H9 (cell line): ENCODE results near the gene NUDT3. TPM values are rescaled to one million over a fixed set of nuclear protein-coding genes. Genes with fewer than 3 reads are reported as not detected.

ENCODE experiments used
- DNase-seq: peaks from one replicate; pipeline ENCODE4 v3.0.0-alpha.2; 2017
- H2AFZ ChIP-seq: one replicate; pipeline ENCODE4 v1.6.1; 2013; ENCODE audit warnings: mild to moderate bottlenecking, low read length, control low read depth, moderate library complexity
- H2AK5ac ChIP-seq: 2 replicates; pipeline ENCODE4 v1.6.1; 2013; ENCODE audit warnings: low read length, control low read depth, mixed read lengths; ENCODE audit not compliant: insufficient read length
- H2BK120ac ChIP-seq: one replicate; pipeline ENCODE4 v1.6.1; 2013; ENCODE audit warnings: low read depth, mild to moderate bottlenecking, low read length, control low read depth, inconsistent platforms; ENCODE audit not compliant: poor library complexity, severe bottlenecking
- H2BK12ac ChIP-seq: 2 replicates; pipeline ENCODE4 v1.6.1; 2013; ENCODE audit warnings: low read length, control low read depth, mixed read lengths, low read depth; ENCODE audit not compliant: insufficient read length
- H2BK15ac ChIP-seq: 2 replicates; pipeline ENCODE4 v1.6.1; 2013; ENCODE audit warnings: low read depth, low read length, control low read depth
- H2BK20ac ChIP-seq: one replicate; pipeline ENCODE4 v1.6.1; 2013; ENCODE audit warnings: low read depth, mild to moderate bottlenecking, low read length, control low read depth, inconsistent platforms; ENCODE audit not compliant: poor library complexity, severe bottlenecking
- H2BK5ac ChIP-seq: 2 replicates; pipeline ENCODE4 v1.6.1; 2013; ENCODE audit warnings: low read length, control low read depth, mixed read lengths; ENCODE audit not compliant: insufficient read length
- H3K14ac ChIP-seq: 2 replicates; pipeline ENCODE4 v1.6.1; 2013; ENCODE audit warnings: low read length, control low read depth; ENCODE audit not compliant: insufficient read depth
- H3K18ac ChIP-seq: 2 replicates; pipeline ENCODE4 v1.6.1; 2013; ENCODE audit warnings: low read depth, mild to moderate bottlenecking, mixed read lengths, low read length, control low read depth; ENCODE audit not compliant: insufficient read length
- H3K23ac ChIP-seq: 2 replicates; pipeline ENCODE4 v1.6.1; 2013; ENCODE audit warnings: low read length, control low read depth, mixed read lengths, low read depth; ENCODE audit not compliant: insufficient read length
- H3K23me2 ChIP-seq: 2 replicates; pipeline ENCODE4 v1.6.1; 2013; ENCODE audit warnings: low read depth, mild to moderate bottlenecking, mixed read lengths, low read length, control low read depth; ENCODE audit not compliant: insufficient read length, poor library complexity, severe bottlenecking
- H3K27ac ChIP-seq: 2 replicates; pipeline ENCODE4 v1.5.1; 2013; ENCODE audit warnings: low read length, control low read depth, mixed read lengths, low read depth; ENCODE audit not compliant: insufficient read length
- H3K27me3 ChIP-seq: 2 replicates; pipeline ENCODE4 v1.6.1; 2013; ENCODE audit warnings: low read length, control low read depth, inconsistent platforms; ENCODE audit not compliant: insufficient read depth
- H3K4ac ChIP-seq: 2 replicates; pipeline ENCODE4 v1.6.1; 2013; ENCODE audit warnings: low read depth, mild to moderate bottlenecking, control low read depth, inconsistent platforms, low read length, moderate library complexity
- H3K4me1 ChIP-seq: 2 replicates; pipeline ENCODE4 v1.6.1; 2013; ENCODE audit warnings: low read length, control low read depth, inconsistent platforms; ENCODE audit not compliant: insufficient read depth
- H3K4me2 ChIP-seq: 2 replicates; pipeline ENCODE4 v1.6.1; 2013; ENCODE audit warnings: low read length, control low read depth, mixed read lengths; ENCODE audit not compliant: insufficient read length, insufficient read depth
- H3K56ac ChIP-seq: 2 replicates; pipeline ENCODE4 v1.6.1; 2013; ENCODE audit warnings: low read depth, mild to moderate bottlenecking, mixed read lengths, low read length, control low read depth; ENCODE audit not compliant: insufficient read length
- H3K79me1 ChIP-seq: 2 replicates; pipeline ENCODE4 v1.6.1; 2013; ENCODE audit warnings: low read depth, mild to moderate bottlenecking, moderate library complexity, low read length, control low read depth, inconsistent platforms; ENCODE audit not compliant: insufficient read depth, poor library complexity, severe bottlenecking
- H3K79me2 ChIP-seq: 2 replicates; pipeline ENCODE4 v1.6.1; 2013; ENCODE audit warnings: low read length, control low read depth, inconsistent platforms; ENCODE audit not compliant: insufficient read depth
- H3K9ac ChIP-seq: 2 replicates; pipeline ENCODE4 v1.6.1; 2013; ENCODE audit warnings: low read length, control low read depth, mixed read lengths; ENCODE audit not compliant: insufficient read length; ENCODE audit errors: extremely low read depth
- H3K9me3 ChIP-seq: one replicate; pipeline ENCODE4 v1.6.1; 2013; ENCODE audit warnings: low read depth, low read length, inconsistent platforms; ENCODE audit not compliant: control insufficient read depth
- H3T11ph ChIP-seq: one replicate; pipeline ENCODE4 v1.6.1; 2013; ENCODE audit warnings: mild to moderate bottlenecking, low read length, control low read depth, inconsistent platforms
- H4K20me1 ChIP-seq: one replicate; pipeline ENCODE4 v1.6.1; 2013; ENCODE audit not compliant: control insufficient read depth, insufficient read length, insufficient read depth
- H4K5ac ChIP-seq: 2 replicates; pipeline ENCODE4 v1.6.1; 2013; ENCODE audit warnings: low read depth, mild to moderate bottlenecking, mixed read lengths, low read length, control low read depth; ENCODE audit not compliant: insufficient read length
- H4K8ac ChIP-seq: replicated peaks from 2 replicates; pipeline ENCODE4 v1.6.1; 2013; ENCODE audit warnings: low read length, control low read depth, mixed read lengths, low read depth; ENCODE audit not compliant: insufficient read length
- H4K91ac ChIP-seq: 2 replicates; pipeline ENCODE4 v1.6.1; 2013; ENCODE audit warnings: low read depth, mild to moderate bottlenecking, moderate library complexity, mixed read lengths, low read length, control low read depth; ENCODE audit not compliant: insufficient read length
- H3K27ac Mint-ChIP-seq, 3 experiments: 2 replicates in 2 of 3; 3 replicates in 1 of 3; pipeline ENCODE4 v1.8.0; 2020 to 2021; ENCODE audit warnings: mixed read lengths in 3 of 3, mild to moderate bottlenecking in 1 of 3, moderate library complexity in 1 of 3
- H3K27me3 Mint-ChIP-seq: 2 replicates; pipeline ENCODE4 v1.8.0; 2021; ENCODE audit warnings: low read depth, mild to moderate bottlenecking, moderate library complexity, mixed read lengths
- H3K36me3 Mint-ChIP-seq, 3 experiments: 2 replicates in 2 of 3; 3 replicates in 1 of 3; pipeline ENCODE4 v1.8.0; 2020 to 2021; ENCODE audit warnings: low read depth in 3 of 3, mixed read lengths in 3 of 3; ENCODE audit not compliant: insufficient read depth in 1 of 3
- H3K4me1 Mint-ChIP-seq, 2 experiments: 2 replicates each; pipeline ENCODE4 v1.8.0; 2020; ENCODE audit warnings: mixed read lengths in 2 of 2
- H3K4me3 Mint-ChIP-seq, 2 experiments: 2 replicates in 1 of 2; 3 replicates in 1 of 2; pipeline ENCODE4 v1.8.0; 2020 to 2021; ENCODE audit warnings: mild to moderate bottlenecking in 2 of 2, mixed read lengths in 2 of 2, moderate library complexity in 1 of 2
- H3K9me3 Mint-ChIP-seq, 2 experiments: 2 replicates in 1 of 2; 3 replicates in 1 of 2; pipeline ENCODE4 v1.8.0; 2020; ENCODE audit warnings: mild to moderate bottlenecking in 2 of 2, mixed read lengths in 2 of 2, moderate library complexity in 1 of 2
- CTCF ChIP-seq: fragments of 200-600 bp; sonication (generic); conservative IDR thresholded peaks from 3 replicates; pipeline ENCODE4 v1.8.0; 2021; ENCODE audit warnings: antibody characterized with exemption, mild to moderate bottlenecking
- WGBS: extraction: QIAGEN DNeasy Blood & Tissue Kit; methylation state at CpG from one replicate; pipeline ENCODE4 v1.1.7; 2013; ENCODE audit warnings: missing lambda C conversion rate, low lambda C conversion rate, mixed read lengths; ENCODE audit not compliant: insufficient read length; ENCODE audit errors: extremely low coverage; 5-methylcytosine and 5-hydroxymethylcytosine counted together
- total RNA-seq: library from RNA; stranded (reverse); gene quantifications from 2 replicates; pipeline ENCODE4 v1.2.1, GENCODE V29; 2021

Gene NUDT3
- total RNA-seq, 1 experiment from 2014 or later = 23.6 TPM

GRCh38 chr6:34260576-34261267 lies 131.7 kb downstream of the NUDT3 start:
- H2BK5ac ChIP-seq = no peak overlapping the region
- DNase-seq = no peak
- H2BK120ac ChIP-seq = no peak overlapping the region
- no peak overlapping the region for H2BK20ac ChIP-seq
- no peak overlapping the region for H2AFZ ChIP-seq
- H3K79me1 ChIP-seq = no peaks in the 10 kb centered on the region
- no peak overlapping the region for H3K23ac ChIP-seq
- Mint-ChIP-seq H3K27me3 (peaks cover 3% of the 10 kb centered on the region; the same call in 1 of the 2 replicates), H3K4me1 (no peaks in the 10 kb centered on the region), H3K36me3 (peaks cover 8 to 18% (median 13%) of the 10 kb centered on the region in 3 experiments), H3K9me3 (peaks cover 18 to 27% of the 10 kb centered on the region in 2 experiments), H3K27ac (no peak overlapping the region), H3K4me3 (no peak overlapping the region)
- no peak overlapping the region for H2BK15ac ChIP-seq
- no peak overlapping the region for H4K91ac ChIP-seq
- H3K14ac ChIP-seq = no peak overlapping the region
- no peak overlapping the region for H4K5ac ChIP-seq
- H3K27me3 ChIP-seq = no peaks in the 10 kb centered on the region
- no peak for TF ChIP-seq CTCF
- no peak overlapping the region for H3K4ac ChIP-seq
- WGBS = no CpG with 5 or more reads among the region's 17 CpGs
- no peak overlapping the region for H2AK5ac ChIP-seq
- no peaks in the 10 kb centered on the region for H3K4me1 ChIP-seq
- no peak overlapping the region for H3K27ac ChIP-seq
- H3K9me3 ChIP-seq = no peaks in the 10 kb centered on the region
- no peaks in the 10 kb centered on the region for H3K79me2 ChIP-seq
- no peak overlapping the region for H3K9ac ChIP-seq
- no peak overlapping the region for H3T11ph ChIP-seq
- no peak overlapping the region for H3K56ac ChIP-seq
- no peak overlapping the region for H4K8ac ChIP-seq
- no peaks in the 10 kb centered on the region for H4K20me1 ChIP-seq
- no peak overlapping the region for H3K4me2 ChIP-seq
- H3K23me2 ChIP-seq = no peaks in the 10 kb centered on the region
- H3K18ac ChIP-seq = no peak overlapping the region
- no peak overlapping the region for H2BK12ac ChIP-seq
